WTC11 (cell line): ENCODE results near the gene MAGEB17. TPM values are rescaled to one million over a fixed set of nuclear protein-coding genes. Genes with fewer than 3 reads are reported as not detected.

Experiments
- ATAC-seq: fragments of 200-7000 bp; cut with Tn5 transposase; 2 replicates; pipeline ENCODE4 v1.10.0; 2021; ENCODE audit warnings: mild to moderate bottlenecking, moderate library complexity
- CTCF ChIA-PET: fragments of 300-600 bp; sonication (Branson Sonifier 250); formaldehyde crosslinking; loops from one replicate; lab custom pipeline; 2021; ENCODE audit warnings: antibody characterized with exemption; lab: Charles Lee
- POLR2A ChIA-PET: fragments of 350-600 bp; sonication (Branson Sonifier 250); formaldehyde crosslinking; loops from one replicate; lab custom pipeline; 2021; ENCODE audit warnings: antibody characterized with exemption; lab: Charles Lee
- DNase-seq: peaks from one replicate; pipeline ENCODE4 v3.0.0; 2021; ENCODE audit warnings: low spot score
- H3K27ac Mint-ChIP-seq: 2 replicates; pipeline ENCODE4 v1.8.0; 2021; ENCODE audit warnings: mixed read lengths
- H3K27me3 Mint-ChIP-seq: 2 replicates; pipeline ENCODE4 v1.8.0; 2021; ENCODE audit warnings: low read depth, mild to moderate bottlenecking, moderate library complexity, mixed read lengths
- H3K36me3 Mint-ChIP-seq: 2 replicates; pipeline ENCODE4 v1.8.0; 2021; ENCODE audit warnings: mixed read lengths
- H3K4me1 Mint-ChIP-seq: 2 replicates; pipeline ENCODE4 v1.8.0; 2022; ENCODE audit warnings: mixed read lengths
- H3K4me3 Mint-ChIP-seq: 2 replicates; pipeline ENCODE4 v1.8.0; 2021; ENCODE audit warnings: mild to moderate bottlenecking, moderate library complexity, mixed read lengths
- H3K9me3 Mint-ChIP-seq: 2 replicates; pipeline ENCODE4 v1.8.0; 2021; ENCODE audit warnings: mixed read lengths
- AR ChIP-seq: fragments of 250-450 bp; sonication (Bioruptor Pico); IDR thresholded peaks from 2 replicates; pipeline ENCODE4 v1.9.0; 2021; ENCODE audit warnings: mild to moderate bottlenecking
- ATF6 ChIP-seq: sonication (generic); formaldehyde crosslinking; IDR thresholded peaks from 2 replicates; pipeline ENCODE4 v1.8.1; 2023; ENCODE audit warnings: mild to moderate bottlenecking, missing genetic modification reagents
- CREM ChIP-seq: sonication (generic); formaldehyde crosslinking; IDR thresholded peaks from 2 replicates; pipeline ENCODE4 v1.8.1; 2022; ENCODE audit warnings: mild to moderate bottlenecking, missing genetic modification reagents, moderate library complexity
- ERG ChIP-seq: fragments of 250-450 bp; sonication (Bioruptor Pico); IDR thresholded peaks from 2 replicates; pipeline ENCODE4 v1.8.0; 2021; ENCODE audit warnings: mild to moderate bottlenecking
- FOXK1 ChIP-seq: sonication (generic); formaldehyde crosslinking; IDR thresholded peaks from 2 replicates; pipeline ENCODE4 v1.8.0; 2022; ENCODE audit warnings: mild to moderate bottlenecking, moderate library complexity, missing genetic modification reagents
- FOXP4 ChIP-seq: sonication (generic); formaldehyde crosslinking; IDR thresholded peaks from 2 replicates; pipeline ENCODE4 v1.8.0; 2022; ENCODE audit warnings: mild to moderate bottlenecking, missing genetic modification reagents
- HMGXB4 ChIP-seq: sonication (generic); formaldehyde crosslinking; IDR thresholded peaks from 2 replicates; pipeline ENCODE4 v1.8.1; 2023; ENCODE audit warnings: mild to moderate bottlenecking, moderate library complexity, missing genetic modification reagents
- JAZF1 ChIP-seq: fragments of 250-450 bp; sonication (Bioruptor Pico); IDR thresholded peaks from 2 replicates; pipeline ENCODE4 v1.9.0; 2021; ENCODE audit warnings: moderate library complexity, mild to moderate bottlenecking, inconsistent platforms
- NFYB ChIP-seq: sonication (generic); formaldehyde crosslinking; conservative IDR thresholded peaks from 2 replicates; pipeline ENCODE4 v1.8.0; 2022; ENCODE audit warnings: low read depth, missing genetic modification reagents
- PRRX2 ChIP-seq: fragments of 250-450 bp; sonication (Bioruptor Pico); IDR thresholded peaks from 2 replicates; pipeline ENCODE4 v1.8.0; 2021; ENCODE audit warnings: mild to moderate bottlenecking
- TEAD1 ChIP-seq: sonication (generic); formaldehyde crosslinking; IDR thresholded peaks from 2 replicates; pipeline ENCODE4 v1.8.0; 2022; ENCODE audit warnings: mild to moderate bottlenecking, missing genetic modification reagents
- USF2 ChIP-seq: sonication (generic); formaldehyde crosslinking; IDR thresholded peaks from 2 replicates; pipeline ENCODE4 v1.8.1; 2023; ENCODE audit warnings: mild to moderate bottlenecking, missing genetic modification reagents, moderate library complexity
- ZMAT4 ChIP-seq: fragments of 250-450 bp; sonication (Bioruptor Pico); IDR thresholded peaks from 2 replicates; pipeline ENCODE4 v1.9.0; 2021; ENCODE audit warnings: mild to moderate bottlenecking
- ZNF416 ChIP-seq: fragments of 250-450 bp; sonication (Bioruptor Pico); IDR thresholded peaks from 2 replicates; pipeline ENCODE4 v1.9.0; 2021; ENCODE audit warnings: mild to moderate bottlenecking, inconsistent platforms
- ZNF512 ChIP-seq: sonication (generic); formaldehyde crosslinking; IDR thresholded peaks from 2 replicates; pipeline ENCODE4 v1.8.1; 2022; ENCODE audit warnings: missing genetic modification reagents, borderline replicate concordance
- ZNF532 ChIP-seq: fragments of 250-450 bp; sonication (Bioruptor Pico); IDR thresholded peaks from 2 replicates; pipeline ENCODE4 v1.9.0; 2021; ENCODE audit warnings: mild to moderate bottlenecking, borderline replicate concordance
- ZSCAN18 ChIP-seq: fragments of 250-450 bp; sonication (Bioruptor Pico); IDR thresholded peaks from 2 replicates; pipeline ENCODE4 v2.1.2; 2022; ENCODE audit warnings: mild to moderate bottlenecking, moderate library complexity
- total RNA-seq: library from RNA; stranded (reverse); gene quantifications from 3 replicates; pipeline ENCODE4 v1.2.3, GENCODE V29; 2021

The MAGEB17 gene
- total RNA-seq, 1 experiment from 2014 or later = 0.63 TPM

- DNase-seq (no peak), ATAC-seq (no peak)
- peaks cover 3% of the 10 kb centered on the region; the same call in 1 of the 2 replicates for H3K36me3 Mint-ChIP-seq
- H3K9me3 Mint-ChIP-seq = no peaks in the 10 kb centered on the region
- TF ChIP-seq TEAD1 (no peak), ATF6 (CRISPR knock-in tag) (no peak), ZMAT4 (CRISPR knock-in tag) (no peak), FOXP4 (CRISPR knock-in tag) (no peak), HMGXB4 (no peak), NFYB (no peak), AR (CRISPR knock-in tag) (no peak), ZSCAN18 (CRISPR knock-in tag) (no peak), PRRX2 (CRISPR knock-in tag) (no peak), CREM (no peak), ERG (CRISPR knock-in tag) (no peak), ZNF416 (CRISPR knock-in tag) (no peak), ZNF512 (CRISPR knock-in tag) (no peak), JAZF1 (CRISPR knock-in tag) (no peak), USF2 (CRISPR knock-in tag) (no peak), FOXK1 (no peak), ZNF532 (CRISPR knock-in tag) (no peak)
- H3K27ac Mint-ChIP-seq = no peak overlapping the region
- H3K27me3 Mint-ChIP-seq = no peaks in the 10 kb centered on the region; the same call in 1 of the 2 replicates
- ChIA-PET POLR2A (no interaction called here), CTCF (no interaction called here)
- H3K4me3 Mint-ChIP-seq = no peak overlapping the region
- peaks cover 12% of the 10 kb centered on the region for H3K4me1 Mint-ChIP-seq
Observed at GRCh38 chrX:16172391-16172790, 5.1 kb downstream of the MAGEB17 start.
